Measurements from ENCODE around the gene UNG. TPM values are rescaled to one million over a fixed set of nuclear protein-coding genes. Genes with fewer than 3 reads are reported as not detected.

The UNG gene
- total RNA-seq, 1 donor from 2014 or later = 77.6 TPM

DNA sequence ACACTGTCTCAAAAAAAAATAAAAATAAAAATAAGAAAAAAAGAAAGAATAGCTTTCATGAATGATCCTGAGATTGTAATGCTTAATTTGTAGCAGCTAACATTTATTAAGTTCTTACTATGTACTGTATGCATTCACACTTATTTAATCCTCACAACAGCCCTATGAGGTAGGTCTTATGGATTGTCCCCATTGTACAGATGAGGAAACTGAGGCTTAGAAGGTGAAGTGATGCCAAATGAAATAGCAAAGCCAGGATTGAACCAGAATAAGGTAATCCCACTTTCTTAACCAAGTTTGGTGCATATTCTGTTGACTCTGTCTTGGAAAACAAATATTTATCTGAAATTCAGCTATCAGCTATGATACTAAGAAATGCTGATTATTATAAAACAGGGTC lies 42.9 kb upstream of the UNG start:
- no peak for DNase-seq (ENCODE audit: low read depth, low spot score)
- peaks cover 20% of the 10 kb centered on the region for H3K4me1 Mint-ChIP-seq
- H3K36me3 Mint-ChIP-seq (ENCODE audit: low read depth) = no peaks in the 10 kb centered on the region

DNA sequence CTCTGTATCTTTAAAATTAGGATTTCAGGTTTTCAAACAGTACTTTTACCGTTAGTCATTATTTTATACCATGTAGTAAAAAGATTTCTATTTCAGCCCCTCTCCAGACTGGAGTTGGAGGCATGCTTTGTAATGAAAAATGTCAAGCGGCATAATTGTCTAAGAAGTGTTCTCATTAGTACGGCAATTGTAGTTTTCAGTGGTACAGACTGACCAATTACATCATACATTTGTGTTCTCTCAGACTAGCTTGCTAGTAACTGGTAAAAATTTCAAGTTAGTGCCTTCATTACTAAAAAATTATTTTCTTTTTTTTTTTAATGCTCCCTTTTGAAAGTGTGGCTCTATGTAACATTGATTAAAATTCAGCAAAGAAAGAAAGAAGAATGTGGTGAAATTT lies 40.5 kb upstream of the UNG start:
- TF ChIP-seq, protein P1, sequence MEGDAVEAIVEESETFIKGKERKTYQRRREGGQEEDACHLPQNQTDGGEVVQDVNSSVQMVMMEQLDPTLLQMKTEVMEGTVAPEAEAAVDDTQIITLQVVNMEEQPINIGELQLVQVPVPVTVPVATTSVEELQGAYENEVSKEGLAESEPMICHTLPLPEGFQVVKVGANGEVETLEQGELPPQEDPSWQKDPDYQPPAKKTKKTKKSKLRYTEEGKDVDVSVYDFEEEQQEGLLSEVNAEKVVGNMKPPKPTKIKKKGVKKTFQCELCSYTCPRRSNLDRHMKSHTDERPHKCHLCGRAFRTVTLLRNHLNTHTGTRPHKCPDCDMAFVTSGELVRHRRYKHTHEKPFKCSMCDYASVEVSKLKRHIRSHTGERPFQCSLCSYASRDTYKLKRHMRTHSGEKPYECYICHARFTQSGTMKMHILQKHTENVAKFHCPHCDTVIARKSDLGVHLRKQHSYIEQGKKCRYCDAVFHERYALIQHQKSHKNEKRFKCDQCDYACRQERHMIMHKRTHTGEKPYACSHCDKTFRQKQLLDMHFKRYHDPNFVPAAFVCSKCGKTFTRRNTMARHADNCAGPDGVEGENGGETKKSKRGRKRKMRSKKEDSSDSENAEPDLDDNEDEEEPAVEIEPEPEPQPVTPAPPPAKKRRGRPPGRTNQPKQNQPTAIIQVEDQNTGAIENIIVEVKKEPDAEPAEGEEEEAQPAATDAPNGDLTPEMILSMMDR (conservative IDR thresholded peaks at IDR 0.05) = no peak
- Mint-ChIP-seq H3K9me3 (no peaks in the 10 kb centered on the region), H3K27ac (ENCODE audit: unreplicated experiment) (no peak overlapping the region), H3K4me1 (peaks cover 18% of the 10 kb centered on the region), H3K4me3 (no peak overlapping the region), H3K27me3 (ENCODE audit: low read depth) (peaks cover 4% of the 10 kb centered on the region), H3K36me3 (ENCODE audit: low read depth) (no peaks in the 10 kb centered on the region)
- no peak for DNase-seq (ENCODE audit: low read depth, low spot score)

More for the DNA sequence above, 42.9 kb upstream of the UNG start:
- Mint-ChIP-seq H3K4me3 (no peak overlapping the region), H3K27ac (ENCODE audit: unreplicated experiment) (no peak overlapping the region), H3K9me3 (no peaks in the 10 kb centered on the region), H3K27me3 (ENCODE audit: low read depth) (peaks cover 4% of the 10 kb centered on the region)
- TF ChIP-seq, protein P1 (conservative IDR thresholded peaks at IDR 0.05) = no peak

DNA sequence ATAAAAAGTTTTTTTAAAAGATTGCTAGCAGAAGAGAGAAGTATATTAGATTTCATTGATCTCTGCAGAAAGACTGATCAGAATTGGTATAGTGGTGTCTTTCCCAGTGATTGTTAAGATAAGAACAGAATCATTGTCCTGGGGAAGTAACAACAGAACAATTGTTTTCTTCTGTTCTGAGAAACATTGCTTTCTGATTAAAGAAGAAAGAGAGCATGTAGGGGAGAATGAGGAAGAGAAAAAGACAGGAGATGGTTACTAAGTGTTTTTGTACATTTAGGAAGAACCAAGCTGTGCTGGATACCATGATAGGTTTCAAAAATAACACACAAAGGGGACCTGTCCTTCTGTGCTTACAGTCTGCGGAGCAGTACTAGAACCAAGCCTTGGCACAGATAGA lies 40.0 kb upstream of the UNG start:
- Mint-ChIP-seq H3K27ac (ENCODE audit: unreplicated experiment) (no peak overlapping the region), H3K9me3 (no peaks in the 10 kb centered on the region), H3K36me3 (ENCODE audit: low read depth) (no peaks in the 10 kb centered on the region), H3K4me3 (no peak overlapping the region), H3K27me3 (ENCODE audit: low read depth) (no peaks in the 10 kb centered on the region), H3K4me1 (peaks cover 13% of the 10 kb centered on the region)
- DNase-seq (ENCODE audit: low read depth, low spot score) = no peak
- TF ChIP-seq, protein P1 (conservative IDR thresholded peaks at IDR 0.05) = no peak

DNA sequence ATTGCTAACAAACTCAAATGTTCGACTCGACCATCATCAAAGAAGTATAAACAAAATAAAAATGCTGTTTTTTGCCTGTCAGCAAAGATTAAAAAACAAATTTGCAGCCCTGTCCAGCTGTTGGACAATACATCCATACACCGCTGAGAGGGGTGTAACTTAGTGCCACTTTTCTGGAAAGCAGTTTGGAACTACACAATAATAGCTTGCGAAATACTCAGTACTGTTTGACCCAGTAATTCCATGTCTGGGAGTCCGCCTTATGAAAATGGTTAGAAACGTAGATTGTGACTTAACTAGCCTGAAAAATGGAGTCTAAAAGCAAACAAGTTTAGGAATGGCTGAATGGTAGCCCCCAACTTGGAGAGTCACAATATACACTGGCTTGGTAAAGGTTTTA lies 38.6 kb upstream of the UNG start:
- Mint-ChIP-seq H3K27ac (ENCODE audit: unreplicated experiment) (no peak overlapping the region), H3K36me3 (ENCODE audit: low read depth) (peaks cover 4% of the 10 kb centered on the region), H3K4me3 (no peak overlapping the region), H3K9me3 (peaks cover 2% of the 10 kb centered on the region), H3K27me3 (ENCODE audit: low read depth) (no peaks in the 10 kb centered on the region), H3K4me1 (peaks cover 3% of the 10 kb centered on the region)
- TF ChIP-seq, protein P1 (conservative IDR thresholded peaks at IDR 0.05) = no peak
- DNase-seq (ENCODE audit: low read depth, low spot score) = no peak

GRCh38 chr12:109064143-109064542 lies 33.3 kb upstream of the UNG start:
- H3K4me3 Mint-ChIP-seq = no peak overlapping the region
- no peaks in the 10 kb centered on the region for H3K4me1 Mint-ChIP-seq
- DNase-seq (ENCODE audit: low read depth, low spot score) = no peak
- no peak overlapping the region for H3K27ac Mint-ChIP-seq (ENCODE audit: unreplicated experiment)
- peaks cover 2% of the 10 kb centered on the region for H3K9me3 Mint-ChIP-seq
- H3K27me3 Mint-ChIP-seq (ENCODE audit: low read depth) = no peaks in the 10 kb centered on the region
- TF ChIP-seq, protein P1 (conservative IDR thresholded peaks at IDR 0.05) = no peak
- H3K36me3 Mint-ChIP-seq (ENCODE audit: low read depth) = peaks cover 4% of the 10 kb centered on the region

Data from neural crest cell (in vitro differentiated cells).